ENCODE results near the gene PFKFB3.
"Not testable (repeated sequence)": the region's sequence is repeated elsewhere in the genome, so short reads cannot be mapped to it uniquely, and the experiment has no call there.

The PFKFB3 gene

GRCh38 chr10:6221971-6222751 is 19.4 kb downstream of the PFKFB3 start:
- DNase-seq = no peak

GRCh38 chr10:6222755-6223154 is 20.0 kb downstream of the PFKFB3 start:
- DNase-seq = no peak

- no peak for DNase-seq
Measured at GRCh38 chr10:6223981-6224380, 21.2 kb downstream of the PFKFB3 start.

GRCh38 chr10:6224781-6225180 is 22.0 kb downstream of the PFKFB3 start:
- no peak for DNase-seq

GRCh38 chr10:6225263-6225814 is 22.6 kb downstream of the PFKFB3 start:
- no peak for DNase-seq

- no peak for DNase-seq
Measured at GRCh38 chr10:6226216-6226615, 23.5 kb downstream of the PFKFB3 start.

- DNase-seq = no peak
Measured at GRCh38 chr10:6227346-6227745, 24.6 kb downstream of the PFKFB3 start.

- DNase-seq = no peak
Measured at GRCh38 chr10:6228010-6228511, 25.3 kb downstream of the PFKFB3 start.

- DNase-seq = no peak
Measured at GRCh38 chr10:6228647-6229046, 25.9 kb downstream of the PFKFB3 start.

GRCh38 chr10:6229290-6229689 is 26.6 kb downstream of the PFKFB3 start:
- DNase-seq = no peak

- DNase-seq = no peak
Measured at GRCh38 chr10:6229746-6230145, 27.0 kb downstream of the PFKFB3 start.

- no peak for DNase-seq
Measured at GRCh38 chr10:6230315-6230714, 27.6 kb downstream of the PFKFB3 start.

GRCh38 chr10:6231146-6231545 is 28.4 kb downstream of the PFKFB3 start:
- no peak for DNase-seq

GRCh38 chr10:6231730-6232129 is 29.0 kb downstream of the PFKFB3 start:
- DNase-seq = no peak

- DNase-seq = no peak
Measured at GRCh38 chr10:6232225-6232807, 29.6 kb downstream of the PFKFB3 start.

- no peak for DNase-seq
Measured at GRCh38 chr10:6232846-6233724, 30.4 kb downstream of the PFKFB3 start.

GRCh38 chr10:6233725-6234277 is 31.1 kb downstream of the PFKFB3 start:
- DNase-seq = no peak

GRCh38 chr10:6234371-6234770 is 31.6 kb downstream of the PFKFB3 start:
- no peak for DNase-seq

GRCh38 chr10:6236349-6237198 is 33.8 kb downstream of the PFKFB3 start:
- DNase-seq = no peak

GRCh38 chr10:6237199-6237530 is 34.4 kb downstream of the PFKFB3 start:
- no peak for DNase-seq

GRCh38 chr10:6238587-6239212 is 36.0 kb downstream of the PFKFB3 start:
- DNase-seq = not testable (repeated sequence)

Measured in activated CD4-positive, alpha-beta T cell treated with anti-CD3 and anti-CD28 coated beads, Interleukin-2, amount 50 U/mL, for 4 hours (primary cell).